GM12878 (cell line): ENCODE results near the gene LBR. TPM values are rescaled to one million over a fixed set of nuclear protein-coding genes. Genes with fewer than 3 reads are reported as not detected.

Source experiments
- ATAC-seq: fragments of 200-7000 bp; cut with Tn5 transposase; 3 replicates; pipeline ENCODE4 v1.9.1; 2020; ENCODE audit warnings: mild to moderate bottlenecking, moderate library complexity
- BruUV-seq: library from RNA; stranded (reverse); fragments of 400-500 nt; replicated peaks from 2 replicates; lab custom pipeline; 2021; lab: Mats Ljungman, UMichigan
- CTCF ChIA-PET: fragments of 300-600 bp; sonication (Branson Sonifier 250); formaldehyde crosslinking; extraction: SDS; loops from one replicate; lab custom pipeline; 2021; ENCODE audit warnings: inconsistent platforms; lab: Yijun Ruan, JAX
- POLR2A ChIA-PET: fragments of 350-600 bp; formaldehyde crosslinking; extraction: SDS; loops from one replicate; lab custom pipeline; 2021; ENCODE audit warnings: inconsistent platforms; lab: Charles Lee
- RAD21 ChIA-PET: fragments of 300-600 bp; sonication (Branson Sonifier 250); formaldehyde crosslinking; loops from one replicate; lab custom pipeline; 2023; ENCODE audit warnings: antibody characterized with exemption; ENCODE audit not compliant: unreplicated experiment; lab: Charles Lee
- SMC1A ChIA-PET: fragments of 300-600 bp; sonication (Branson Sonifier 250); formaldehyde crosslinking; loops from one replicate; lab custom pipeline; 2023; ENCODE audit not compliant: unreplicated experiment, uncharacterized antibody; lab: Charles Lee
- DNase-seq: peaks from one replicate; pipeline ENCODE4 v3.0.0-alpha.2; 2011; ENCODE audit warnings: low read depth, low spot score
- FAIRE-seq: peaks from 3 replicates; lab custom pipeline; 2011; peaks lifted over from hg19 to GRCh38; lab: Jason Lieb, UNC
- H2AFZ ChIP-seq: 2 replicates; pipeline ENCODE4 v1.6.0; 2011; ENCODE audit warnings: low read depth, low read length, control low read depth; ENCODE audit not compliant: control insufficient read depth
- H3K27ac ChIP-seq: 2 replicates; pipeline ENCODE4 v1.5.1; 2011; ENCODE audit warnings: control low read depth; ENCODE audit not compliant: control insufficient read depth, insufficient read depth
- H3K27me3 ChIP-seq, 2 experiments: replicated peaks in 1 of 2; 2 replicates each; pipeline versions ENCODE4 v1.6.0 to v1.6.1; 2011; ENCODE audit warnings: low read length in 1 of 2; ENCODE audit not compliant: control insufficient read depth in 2 of 2, insufficient read depth in 2 of 2
- H3K36me3 ChIP-seq, 2 experiments: 2 replicates each; pipeline ENCODE4 v1.5.1; 2011; ENCODE audit warnings: low read length in 1 of 2; ENCODE audit not compliant: control insufficient read depth in 2 of 2, insufficient read depth in 2 of 2
- H3K4me1 ChIP-seq: 2 replicates; pipeline ENCODE4 v1.6.1; 2011; ENCODE audit warnings: mild to moderate bottlenecking, low read length, moderate library complexity, mixed read lengths; ENCODE audit not compliant: control insufficient read depth, insufficient read depth
- H3K4me2 ChIP-seq: 2 replicates; pipeline ENCODE4 v1.6.0; 2011; ENCODE audit warnings: control low read depth; ENCODE audit not compliant: control insufficient read depth, insufficient read depth
- H3K4me3 ChIP-seq: fragments of 200-600 bp; sonication (generic); 2 replicates; pipeline ENCODE4 v1.5.1; 2016
- H3K79me2 ChIP-seq: 2 replicates; pipeline ENCODE4 v1.6.0; 2011; ENCODE audit warnings: low read length; ENCODE audit not compliant: control insufficient read depth, insufficient read depth
- H3K9ac ChIP-seq: 2 replicates; pipeline ENCODE4 v1.8.0; 2011; ENCODE audit warnings: low read length, control low read depth, mixed read lengths; ENCODE audit not compliant: control insufficient read depth, insufficient read depth
- H3K9me3 ChIP-seq: replicated peaks from 3 replicates; pipeline ENCODE4 v1.5.1; 2011; ENCODE audit warnings: mild to moderate bottlenecking, low read length; ENCODE audit not compliant: control insufficient read depth, insufficient read depth
- H4K20me1 ChIP-seq: 2 replicates; pipeline ENCODE4 v1.6.0; 2011; ENCODE audit not compliant: control insufficient read depth, insufficient read depth
- ATF3 ChIP-seq: IDR thresholded peaks from 2 replicates; pipeline ENCODE4 v1.6.1; 2011; ENCODE audit warnings: low read depth, mild to moderate bottlenecking, low read length, moderate library complexity, borderline replicate concordance; ENCODE audit errors: extremely low read depth
- E2F4 ChIP-seq: IDR thresholded peaks from 2 replicates; pipeline ENCODE4 v1.6.1; 2012; ENCODE audit warnings: low read depth, low read length, improper control_type of control experiment
- E2F8 ChIP-seq: fragments of 450-650 bp; IDR thresholded peaks from 2 replicates; pipeline ENCODE4 v1.6.1; 2018; ENCODE audit warnings: mild to moderate bottlenecking, low read depth, moderate library complexity; ENCODE audit not compliant: partially characterized antibody
- EP300 ChIP-seq, 2 experiments: fragments of 150-350 bp in 1 of 2; IDR thresholded peaks; 2 replicates each; pipeline ENCODE4 v1.6.1; 2011 to 2012; ENCODE audit warnings: low read depth in 2 of 2, low read length in 2 of 2, borderline replicate concordance in 1 of 2, improper control_type of control experiment in 1 of 2, inconsistent platforms in 1 of 2; ENCODE audit not compliant: control insufficient read depth in 1 of 2
- IRF4 ChIP-seq: IDR thresholded peaks from 2 replicates; pipeline ENCODE4 v1.6.1; 2011; ENCODE audit warnings: low read depth, low read length
- LARP7 ChIP-seq: fragments of 450-650 bp; IDR thresholded peaks from 2 replicates; pipeline ENCODE4 v1.6.1; 2017; ENCODE audit warnings: mild to moderate bottlenecking
- MAX ChIP-seq: IDR thresholded peaks from 2 replicates; pipeline ENCODE4 v1.6.1; 2012; ENCODE audit warnings: low read depth, low read length, improper control_type of control experiment
- NBN ChIP-seq: fragments of 450-650 bp; IDR thresholded peaks from 2 replicates; pipeline ENCODE4 v1.6.1; 2016
- RUNX3 ChIP-seq: IDR thresholded peaks from 2 replicates; pipeline ENCODE4 v1.6.1; 2012; ENCODE audit warnings: low read length, inconsistent platforms
- SKIL ChIP-seq: fragments of 450-650 bp; IDR thresholded peaks from 2 replicates; pipeline ENCODE4 v1.6.1; 2017; ENCODE audit warnings: mild to moderate bottlenecking, low read depth, inconsistent platforms; ENCODE audit not compliant: poor library complexity, severe bottlenecking
- SREBF1 ChIP-seq: IDR thresholded peaks from 2 replicates; pipeline ENCODE4 v1.6.1; 2012; ENCODE audit warnings: mild to moderate bottlenecking, low read length
- STAT1 ChIP-seq: fragments of 450-650 bp; conservative IDR thresholded peaks from 2 replicates; pipeline ENCODE4 v1.6.1; 2014; ENCODE audit warnings: antibody characterized with exemption, mild to moderate bottlenecking
- TARDBP ChIP-seq: IDR thresholded peaks from 2 replicates; pipeline ENCODE4 v1.6.1; 2016; ENCODE audit warnings: borderline replicate concordance
- USF1 ChIP-seq: IDR thresholded peaks from 2 replicates; pipeline ENCODE4 v1.6.1; 2011; ENCODE audit warnings: borderline replicate concordance, low read depth, mild to moderate bottlenecking, moderate library complexity, mixed read lengths, low read length; ENCODE audit not compliant: insufficient read depth; ENCODE audit errors: extremely low read length
- WRNIP1 ChIP-seq: IDR thresholded peaks from 2 replicates; pipeline ENCODE4 v1.6.1; 2011; ENCODE audit warnings: low read depth, low read length, improper control_type of control experiment, borderline replicate concordance
- WGBS: methylation state at CpG from one replicate; pipeline ENCODE4 v1.1.6; 2016; ENCODE audit warnings: low lambda C conversion rate; ENCODE audit not compliant: insufficient replicate concordance, insufficient coverage; ENCODE audit errors: missing lambda C conversion rate; 5-methylcytosine and 5-hydroxymethylcytosine counted together
- in situ Hi-C: fragments of 300-500 bp; cut with MboI; formaldehyde crosslinking; loops from 9 replicates; pipeline ENCODE4 v1.14.3; 2018; ENCODE audit warnings: mixed read lengths
- intact Hi-C: fragments of 100-400 bp; cut with micrococcal nuclease; formaldehyde crosslinking; loops from one replicate; pipeline ENCODE4 v1.14.2; 2022; ENCODE audit not compliant: unreplicated experiment
- polyA plus RNA-seq, 11 experiments: library from polyadenylated mRNA; depleted of rRNA in 4 of 11; unstranded in 6 of 11; stranded (reverse) in 5 of 11; fragments of >200 nt; fragmentation: Nextera tagmentation in 4 of 11; fragmentation: Illumina TruSeq in 1 of 11; extraction: Ambion mirVana in 4 of 11; extraction: Trizol in 1 of 11; gene quantifications; 1 replicate in 1 of 11; 2 replicates in 10 of 11; pipeline versions ENCODE4 v1.2.1 to v1.2.3, GENCODE V29; 2011 to 2016; ENCODE audit warnings: inconsistent platforms in 2 of 11, missing spikeins in 2 of 11, low read depth in 1 of 11
- total RNA-seq, 4 experiments: library from RNA; depleted of rRNA in 3 of 4; stranded (reverse); fragments of >200 nt in 3 of 4; fragmentation: Illumina TruSeq in 1 of 4; extraction: Trizol in 1 of 4; gene quantifications; 2 replicates each; pipeline versions ENCODE4 v1.2.1 to v1.2.3, GENCODE V29; 2013 to 2021

Gene LBR
- total and polyA plus RNA-seq, 10 of the 15 experiments (the other 5 are each of a cell fraction or from before 2014, with no cell fraction given) = 81.8 to 178 (median 114) TPM

- DNase-seq (no peak), ATAC-seq (no peak), FAIRE-seq (no peak)
- TF ChIP-seq MAX = no peak
- TF ChIP-seq SREBF1 = no peak
- TF ChIP-seq E2F8 = no peak
- TF ChIP-seq E2F4 = no peak
- TF ChIP-seq WRNIP1 = no peak
- TF ChIP-seq STAT1 = no peak
- no peak for TF ChIP-seq SKIL
- TF ChIP-seq NBN = no peak
- no peak for TF ChIP-seq RUNX3
- TF ChIP-seq USF1 = no peak
- TF ChIP-seq IRF4 = no peak
- TF ChIP-seq TARDBP = no peak
- no peak for TF ChIP-seq EP300 (IDR thresholded peaks at IDR 0.05; ENCODE audit: borderline replicate concordance in 1 of 2, control insufficient read depth in 1 of 2, low read depth in 2 of 2, low read length in 2 of 2)
- TF ChIP-seq ATF3 = no peak
- no peak for TF ChIP-seq LARP7
- Histone ChIP-seq H3K9ac (no peak overlapping the region), H4K20me1 (no peaks in the 10 kb centered on the region), H2AFZ (peak overlapping the region; percentile 33), H3K4me2 (no peak overlapping the region), H3K27ac (no peak overlapping the region), H3K27me3 (no peaks in the 10 kb centered on the region), H3K4me1 (peaks cover 30% of the 10 kb centered on the region), H3K4me3 (no peak overlapping the region), H3K36me3 (no peaks in the 10 kb centered on the region), H3K79me2 (no peaks in the 10 kb centered on the region), H3K9me3 (no peaks in the 10 kb centered on the region; the same call in 2 of the 3 replicates)
- 55% methylated on average over 7 of the region's 7 CpGs for WGBS
- ChIA-PET CTCF (interaction anchor here (0.6 to 3.8 kb wide), 15 partner anchors 8 to 764 kb away, joined by 3 to 32 read pairs (median 4); partner anchors contain the start of gene SRP9), POLR2A (no interaction called here), RAD21 (no interaction called here), SMC1A (interaction anchor here (1.0 to 1.3 kb wide), 2 partner anchors 296 to 494 kb away, joined by 3 to 4 read pairs; no protein-coding TSS in a partner anchor)
- in situ Hi-C loops = loop anchor here (5.0 to 10.0 kb wide), 3 partner anchors 299 to 501 kb away; partner anchors contain the start of gene SRP9
- no TSS peak for BruUV-seq
- intact Hi-C loops = loop anchor here (5.0 to 10.0 kb wide), 4 partner anchors 71 to 709 kb away; partner anchors contain the start of genes ACBD3 and ENAH
Measured at GRCh38 chr1:225476100-225476511, 48.3 kb upstream of the LBR start.
